HEK293 (cell line): Measurements from ENCODE around the gene MGST2.

ENCODE experiments used
- BCL11A ChIP-seq: fragments of 450-650 bp; formaldehyde crosslinking; IDR thresholded peaks from 2 replicates; pipeline ENCODE4 v1.5.1; 2016; ENCODE audit warnings: low read depth, missing biosample characterization, missing genetic modification characterization
- INSM2 ChIP-seq: fragments of 450-650 bp; formaldehyde crosslinking; IDR thresholded peaks from 2 replicates; pipeline ENCODE4 v1.5.1; 2016; ENCODE audit warnings: missing biosample characterization, missing genetic modification characterization
- KLF7 ChIP-seq: fragments of 450-650 bp; formaldehyde crosslinking; IDR thresholded peaks from 2 replicates; pipeline ENCODE4 v1.5.1; 2016; ENCODE audit warnings: missing biosample characterization, missing genetic modification characterization, borderline replicate concordance
- MZF1 ChIP-seq: fragments of 450-650 bp; formaldehyde crosslinking; IDR thresholded peaks from 2 replicates; pipeline ENCODE4 v1.5.1; 2017; ENCODE audit warnings: missing biosample characterization, missing genetic modification characterization, borderline replicate concordance
- PBX3 ChIP-seq: sonication (generic); formaldehyde crosslinking; IDR thresholded peaks from 2 replicates; pipeline ENCODE4 v1.8.1; 2022; ENCODE audit warnings: mild to moderate bottlenecking, moderate library complexity, missing genetic modification reagents
- SP2 ChIP-seq: fragments of 450-650 bp; formaldehyde crosslinking; IDR thresholded peaks from 2 replicates; pipeline ENCODE4 v1.5.1; 2016; ENCODE audit warnings: missing biosample characterization, missing genetic modification characterization
- TRIM28 ChIP-seq: IDR thresholded peaks from 2 replicates; pipeline ENCODE4 v1.6.1; 2011; ENCODE audit warnings: low read length, control low read depth, borderline replicate concordance
- ZBTB8A ChIP-seq: fragments of 450-650 bp; formaldehyde crosslinking; IDR thresholded peaks from 2 replicates; pipeline ENCODE4 v1.5.1; 2016; ENCODE audit warnings: missing biosample characterization, missing genetic modification characterization
- ZNF10 ChIP-seq: fragments of 450-650 bp; formaldehyde crosslinking; IDR thresholded peaks from 2 replicates; pipeline ENCODE4 v1.5.1; 2017; ENCODE audit warnings: missing biosample characterization, missing genetic modification characterization
- ZNF148 ChIP-seq: fragments of 450-650 bp; formaldehyde crosslinking; IDR thresholded peaks from 2 replicates; pipeline ENCODE4 v1.5.0; 2017; ENCODE audit warnings: missing biosample characterization, missing genetic modification characterization, borderline replicate concordance
- ZNF214 ChIP-seq: fragments of 450-650 bp; formaldehyde crosslinking; IDR thresholded peaks from 2 replicates; pipeline ENCODE4 v1.5.1; 2017; ENCODE audit warnings: missing biosample characterization, mild to moderate bottlenecking, missing genetic modification characterization, borderline replicate concordance
- ZNF23 ChIP-seq: fragments of 450-650 bp; formaldehyde crosslinking; IDR thresholded peaks from 2 replicates; pipeline ENCODE4 v1.5.1; 2016; ENCODE audit warnings: missing biosample characterization, missing genetic modification characterization, borderline replicate concordance
- ZNF311 ChIP-seq: fragments of 450-650 bp; formaldehyde crosslinking; IDR thresholded peaks from 2 replicates; pipeline ENCODE4 v1.5.1; 2017; ENCODE audit warnings: missing biosample characterization, missing genetic modification characterization, borderline replicate concordance
- ZNF335 ChIP-seq: fragments of 450-650 bp; formaldehyde crosslinking; conservative IDR thresholded peaks from 2 replicates; pipeline ENCODE4 v1.5.1; 2016; ENCODE audit warnings: missing biosample characterization, missing genetic modification characterization
- ZNF350 ChIP-seq: fragments of 450-650 bp; formaldehyde crosslinking; IDR thresholded peaks from 2 replicates; pipeline ENCODE4 v1.5.0; 2017; ENCODE audit warnings: missing biosample characterization, mild to moderate bottlenecking, missing genetic modification characterization
- ZNF362 ChIP-seq: fragments of 450-650 bp; formaldehyde crosslinking; IDR thresholded peaks from 2 replicates; pipeline ENCODE4 v1.5.1; 2016; ENCODE audit warnings: missing biosample characterization, missing genetic modification characterization
- ZNF366 ChIP-seq: fragments of 450-650 bp; formaldehyde crosslinking; conservative IDR thresholded peaks from 2 replicates; pipeline ENCODE4 v1.5.1; 2016; ENCODE audit warnings: missing biosample characterization, missing genetic modification characterization
- ZNF48 ChIP-seq: fragments of 450-650 bp; formaldehyde crosslinking; IDR thresholded peaks from 2 replicates; pipeline ENCODE4 v1.5.1; 2016; ENCODE audit warnings: missing biosample characterization, missing genetic modification characterization
- ZNF530 ChIP-seq: fragments of 450-650 bp; formaldehyde crosslinking; IDR thresholded peaks from 2 replicates; pipeline ENCODE4 v1.5.1; 2016; ENCODE audit warnings: low read depth, missing biosample characterization, missing genetic modification characterization
- ZNF623 ChIP-seq: fragments of 450-650 bp; formaldehyde crosslinking; IDR thresholded peaks from 2 replicates; pipeline ENCODE4 v1.5.1; 2016; ENCODE audit warnings: missing biosample characterization, missing genetic modification characterization
- ZNF624 ChIP-seq: fragments of 450-650 bp; formaldehyde crosslinking; IDR thresholded peaks from 2 replicates; pipeline ENCODE4 v1.5.1; 2017; ENCODE audit warnings: missing biosample characterization, missing genetic modification characterization
- ZNF658 ChIP-seq: fragments of 450-650 bp; formaldehyde crosslinking; IDR thresholded peaks from 2 replicates; pipeline ENCODE4; 2016; ENCODE audit warnings: missing biosample characterization, missing genetic modification characterization
- ZNF830 ChIP-seq: fragments of 450-650 bp; IDR thresholded peaks from 2 replicates; pipeline ENCODE4 v1.5.0; 2018; ENCODE audit warnings: missing biosample characterization, missing genetic modification characterization, low read depth, mild to moderate bottlenecking, moderate library complexity
- ZSCAN16 ChIP-seq: fragments of 450-650 bp; formaldehyde crosslinking; IDR thresholded peaks from 2 replicates; pipeline ENCODE4 v1.5.1; 2016; ENCODE audit warnings: missing biosample characterization, missing genetic modification characterization
- ZSCAN23 ChIP-seq: fragments of 450-650 bp; formaldehyde crosslinking; IDR thresholded peaks from 2 replicates; pipeline ENCODE4 v1.5.1; 2016; ENCODE audit warnings: missing biosample characterization, missing genetic modification characterization
- TF ChIP-seq, protein P1 (sequence below): fragments of 450-650 bp; formaldehyde crosslinking; IDR thresholded peaks from 2 replicates; pipeline ENCODE4 v1.5.1; 2016; ENCODE audit warnings: missing biosample characterization, missing genetic modification characterization
- TF ChIP-seq, protein P2 (sequence below): fragments of 450-650 bp; formaldehyde crosslinking; IDR thresholded peaks from 2 replicates; pipeline ENCODE4 v1.5.1; 2017; ENCODE audit warnings: missing biosample characterization, missing genetic modification characterization
- TF ChIP-seq, protein P3 (sequence below): fragments of 450-650 bp; formaldehyde crosslinking; IDR thresholded peaks from 2 replicates; pipeline ENCODE4 v1.5.1; 2017; ENCODE audit warnings: missing biosample characterization, missing genetic modification characterization

Gene MGST2

GRCh38 chr4:139651282-139652194 lies 14.1 kb upstream of the MGST2 start (continued):
- TF ChIP-seq ZNF362 (tag by site-specific recombination): no peak
- peak; percentile 66 for TF ChIP-seq ZNF335
- no peak for TF ChIP-seq ZNF350
- TF ChIP-seq ZSCAN16: no peak
- no peak for TF ChIP-seq ZSCAN23
- no peak for TF ChIP-seq MZF1 (tag by site-specific recombination)
- TF ChIP-seq, protein P1, sequence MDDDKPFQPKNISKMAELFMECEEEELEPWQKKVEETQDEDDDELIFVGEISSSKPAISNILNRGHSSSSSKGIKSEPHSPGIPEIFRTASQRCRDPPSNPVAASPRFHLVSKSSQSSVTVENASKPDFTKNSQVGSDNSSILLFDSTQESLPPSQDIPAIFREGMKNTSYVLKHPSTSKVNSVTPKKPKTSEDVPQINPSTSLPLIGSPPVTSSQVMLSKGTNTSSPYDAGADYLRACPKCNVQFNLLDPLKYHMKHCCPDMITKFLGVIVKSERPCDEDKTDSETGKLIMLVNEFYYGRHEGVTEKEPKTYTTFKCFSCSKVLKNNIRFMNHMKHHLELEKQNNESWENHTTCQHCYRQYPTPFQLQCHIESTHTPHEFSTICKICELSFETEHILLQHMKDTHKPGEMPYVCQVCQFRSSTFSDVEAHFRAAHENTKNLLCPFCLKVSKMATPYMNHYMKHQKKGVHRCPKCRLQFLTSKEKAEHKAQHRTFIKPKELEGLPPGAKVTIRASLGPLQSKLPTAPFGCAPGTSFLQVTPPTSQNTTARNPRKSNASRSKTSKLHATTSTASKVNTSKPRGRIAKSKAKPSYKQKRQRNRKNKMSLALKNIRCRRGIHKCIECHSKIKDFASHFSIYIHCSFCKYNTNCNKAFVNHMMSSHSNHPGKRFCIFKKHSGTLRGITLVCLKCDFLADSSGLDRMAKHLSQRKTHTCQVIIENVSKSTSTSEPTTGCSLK: no peak
- TF ChIP-seq ZNF148 (tag by site-specific recombination): no peak
- no peak for TF ChIP-seq ZNF214 (tag by site-specific recombination)
- TF ChIP-seq, protein P2, sequence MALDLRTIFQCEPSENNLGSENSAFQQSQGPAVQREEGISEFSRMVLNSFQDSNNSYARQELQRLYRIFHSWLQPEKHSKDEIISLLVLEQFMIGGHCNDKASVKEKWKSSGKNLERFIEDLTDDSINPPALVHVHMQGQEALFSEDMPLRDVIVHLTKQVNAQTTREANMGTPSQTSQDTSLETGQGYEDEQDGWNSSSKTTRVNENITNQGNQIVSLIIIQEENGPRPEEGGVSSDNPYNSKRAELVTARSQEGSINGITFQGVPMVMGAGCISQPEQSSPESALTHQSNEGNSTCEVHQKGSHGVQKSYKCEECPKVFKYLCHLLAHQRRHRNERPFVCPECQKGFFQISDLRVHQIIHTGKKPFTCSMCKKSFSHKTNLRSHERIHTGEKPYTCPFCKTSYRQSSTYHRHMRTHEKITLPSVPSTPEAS (tag by site-specific recombination): 0 out of 2 replicates have a peak, but pooled peaks have one; percentile 28
- TF ChIP-seq ZNF530 (tag by site-specific recombination): no peak
- TF ChIP-seq ZNF624 (tag by site-specific recombination): no peak
- no peak for TF ChIP-seq ZBTB8A
- TF ChIP-seq BCL11A (tag by site-specific recombination): no peak
- no peak for TF ChIP-seq ZNF830 (tag by site-specific recombination)
- no peak for TF ChIP-seq ZNF10 (tag by site-specific recombination)
- TF ChIP-seq SP2 (tag by site-specific recombination): no peak
- no peak for TF ChIP-seq PBX3 (CRISPR knock-in tag)
- TF ChIP-seq, protein P3, sequence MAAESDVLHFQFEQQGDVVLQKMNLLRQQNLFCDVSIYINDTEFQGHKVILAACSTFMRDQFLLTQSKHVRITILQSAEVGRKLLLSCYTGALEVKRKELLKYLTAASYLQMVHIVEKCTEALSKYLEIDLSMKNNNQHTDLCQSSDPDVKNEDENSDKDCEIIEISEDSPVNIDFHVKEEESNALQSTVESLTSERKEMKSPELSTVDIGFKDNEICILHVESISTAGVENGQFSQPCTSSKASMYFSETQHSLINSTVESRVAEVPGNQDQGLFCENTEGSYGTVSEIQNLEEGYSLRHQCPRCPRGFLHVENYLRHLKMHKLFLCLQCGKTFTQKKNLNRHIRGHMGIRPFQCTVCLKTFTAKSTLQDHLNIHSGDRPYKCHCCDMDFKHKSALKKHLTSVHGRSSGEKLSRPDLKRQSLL: no peak
- TF ChIP-seq ZNF311 (tag by site-specific recombination): no peak
- TF ChIP-seq ZNF366: 0 out of 2 replicates have a peak, but pooled peaks have one; percentile 19
- no peak for TF ChIP-seq KLF7 (tag by site-specific recombination)
- TF ChIP-seq ZNF23: no peak
- TF ChIP-seq ZNF658 (tag by site-specific recombination): no peak
- TF ChIP-seq ZNF48 (tag by site-specific recombination): no peak
- peak; percentile 57; the same call in 1 of the 2 replicates for TF ChIP-seq TRIM28
- TF ChIP-seq INSM2: no peak
- TF ChIP-seq ZNF623 (tag by site-specific recombination): no peak
